PC-9 (cell line): ENCODE results near the gene WTIP. TPM values are rescaled to one million over a fixed set of nuclear protein-coding genes. Genes with fewer than 3 reads are reported as not detected.

ENCODE experiments used
- BruUV-seq: library from RNA; stranded (reverse); fragments of 400-500 nt; replicated peaks from 2 replicates; lab custom pipeline; 2021; lab: Mats Ljungman, UMichigan
- CTCF ChIA-PET: fragments of 300-600 bp; sonication (Branson Sonifier 250); formaldehyde crosslinking; loops from one replicate; lab custom pipeline; 2022; ENCODE audit warnings: antibody characterized with exemption; lab: Charles Lee
- POLR2A ChIA-PET: fragments of 300-600 bp; sonication (Branson Sonifier 250); formaldehyde crosslinking; loops from one replicate; lab custom pipeline; 2022; ENCODE audit warnings: antibody characterized with exemption; ENCODE audit not compliant: unreplicated experiment; lab: Charles Lee
- DNase-seq, 2 experiments: peaks; one replicate each; pipeline versions ENCODE4 v3.0.0 to v3.0.0-alpha.2; 2015 to 2022; ENCODE audit warnings: mixed read lengths in 1 of 2
- H2AFZ ChIP-seq: fragments of 200-600 bp; sonication (generic); 2 replicates; pipeline ENCODE4 v1.8.1; 2017; ENCODE audit warnings: antibody characterized with exemption
- H3F3A ChIP-seq: fragments of 200-600 bp; sonication (generic); 2 replicates; pipeline ENCODE4 v1.8.1; 2017; ENCODE audit warnings: antibody characterized with exemption, mild to moderate bottlenecking, low read depth; ENCODE audit not compliant: insufficient read depth
- H3K27ac ChIP-seq: fragments of 200-600 bp; sonication (generic); 2 replicates; pipeline ENCODE4 v1.6.1; 2016; ENCODE audit warnings: mixed run types
- H3K27me3 ChIP-seq: fragments of 200-600 bp; sonication (generic); 2 replicates; pipeline ENCODE4 v1.6.1; 2016; ENCODE audit warnings: low read depth, mixed run types; ENCODE audit not compliant: insufficient read depth
- H3K36me3 ChIP-seq: fragments of 200-600 bp; sonication (generic); 2 replicates; pipeline ENCODE4 v1.6.1; 2016; ENCODE audit warnings: low read depth, mixed run types
- H3K4me1 ChIP-seq: fragments of 200-600 bp; sonication (generic); replicated peaks from 2 replicates; pipeline ENCODE4 v1.6.1; 2016; ENCODE audit warnings: mixed run types; ENCODE audit not compliant: insufficient read depth
- H3K4me2 ChIP-seq: fragments of 200-600 bp; sonication (generic); 2 replicates; pipeline ENCODE4 v1.6.1; 2017; ENCODE audit warnings: mixed run types
- H3K4me3 ChIP-seq: fragments of 200-600 bp; sonication (generic); 2 replicates; pipeline ENCODE4 v1.6.1; 2016; ENCODE audit warnings: mixed run types
- H3K79me2 ChIP-seq: fragments of 200-600 bp; sonication (generic); 2 replicates; pipeline ENCODE4 v1.6.1; 2017; ENCODE audit warnings: low read depth, mixed run types
- H3K9me2 ChIP-seq: fragments of 200-600 bp; sonication (generic); 2 replicates; pipeline ENCODE4 v1.8.1; 2017; ENCODE audit warnings: mild to moderate bottlenecking; ENCODE audit not compliant: insufficient read depth
- H3K9me3 ChIP-seq: fragments of 200-600 bp; sonication (generic); 2 replicates; pipeline ENCODE4 v1.8.1; 2016; ENCODE audit warnings: low read depth; ENCODE audit not compliant: insufficient read depth
- H4K20me1 ChIP-seq: fragments of 200-600 bp; sonication (generic); 2 replicates; pipeline ENCODE4 v1.8.1; 2017; ENCODE audit not compliant: insufficient read depth
- EZH2 ChIP-seq: fragments of 200-600 bp; sonication (generic); IDR thresholded peaks from 2 replicates; pipeline ENCODE4 v1.8.0; 2017; ENCODE audit warnings: antibody characterized with exemption, low read depth
- intact Hi-C: fragments of 100-400 bp; cut with micrococcal nuclease; formaldehyde crosslinking; loops from one replicate; pipeline ENCODE4 v1.10.0; 2022; ENCODE audit not compliant: unreplicated experiment
- total RNA-seq: library from RNA; stranded (reverse); gene quantifications from 2 replicates; pipeline ENCODE4 v1.2.3, GENCODE V29; 2021
- TF ChIP-seq, protein P1 (sequence below): fragments of 200-600 bp; sonication (generic); conservative IDR thresholded peaks from 2 replicates; pipeline ENCODE4 v1.6.1; 2017; ENCODE audit warnings: mixed run types, antibody characterized with exemption, mild to moderate bottlenecking, moderate library complexity

The WTIP gene
- total RNA-seq, 1 experiment from 2014 or later = 0.63 TPM

DNA sequence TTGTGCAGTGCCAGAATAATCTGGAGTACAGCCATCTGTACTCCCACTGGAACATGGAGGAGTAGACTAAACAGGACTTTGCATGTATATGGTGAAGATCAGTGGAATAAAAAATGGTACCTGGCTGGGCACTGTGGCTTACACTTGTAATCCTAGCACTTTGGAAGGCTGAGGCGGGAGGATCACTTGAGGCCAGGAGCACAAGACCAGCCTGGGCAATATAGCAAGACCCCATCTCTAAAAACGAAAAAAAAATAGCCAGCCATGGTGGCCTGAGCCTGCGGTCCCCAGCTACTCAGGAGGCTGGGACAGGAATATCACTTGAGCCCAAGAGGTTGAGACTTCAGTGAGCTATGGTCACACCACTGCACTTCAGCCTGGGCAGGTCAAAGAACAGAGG, 33.4 kb upstream of the WTIP start:
- peaks cover 63% of the 10 kb centered on the region for H3K36me3 ChIP-seq
- H4K20me1 ChIP-seq = peaks cover 12% of the 10 kb centered on the region
- H3K27ac ChIP-seq = no peak overlapping the region
- H3K27me3 ChIP-seq = no peaks in the 10 kb centered on the region
- intact Hi-C loops = no loop called here
- H3F3A ChIP-seq = peaks cover 12% of the 10 kb centered on the region; the same call in 1 of the 2 replicates
- no TSS peak for BruUV-seq
- DNase-seq = no peak
- no peak overlapping the region for H3K4me3 ChIP-seq
- no peaks in the 10 kb centered on the region for H3K9me2 ChIP-seq
- ChIA-PET POLR2A (no interaction called here), CTCF (no interaction called here)
- H3K9me3 ChIP-seq = no peaks in the 10 kb centered on the region
- no peak overlapping the region for H3K4me2 ChIP-seq
- TF ChIP-seq, protein P1, sequence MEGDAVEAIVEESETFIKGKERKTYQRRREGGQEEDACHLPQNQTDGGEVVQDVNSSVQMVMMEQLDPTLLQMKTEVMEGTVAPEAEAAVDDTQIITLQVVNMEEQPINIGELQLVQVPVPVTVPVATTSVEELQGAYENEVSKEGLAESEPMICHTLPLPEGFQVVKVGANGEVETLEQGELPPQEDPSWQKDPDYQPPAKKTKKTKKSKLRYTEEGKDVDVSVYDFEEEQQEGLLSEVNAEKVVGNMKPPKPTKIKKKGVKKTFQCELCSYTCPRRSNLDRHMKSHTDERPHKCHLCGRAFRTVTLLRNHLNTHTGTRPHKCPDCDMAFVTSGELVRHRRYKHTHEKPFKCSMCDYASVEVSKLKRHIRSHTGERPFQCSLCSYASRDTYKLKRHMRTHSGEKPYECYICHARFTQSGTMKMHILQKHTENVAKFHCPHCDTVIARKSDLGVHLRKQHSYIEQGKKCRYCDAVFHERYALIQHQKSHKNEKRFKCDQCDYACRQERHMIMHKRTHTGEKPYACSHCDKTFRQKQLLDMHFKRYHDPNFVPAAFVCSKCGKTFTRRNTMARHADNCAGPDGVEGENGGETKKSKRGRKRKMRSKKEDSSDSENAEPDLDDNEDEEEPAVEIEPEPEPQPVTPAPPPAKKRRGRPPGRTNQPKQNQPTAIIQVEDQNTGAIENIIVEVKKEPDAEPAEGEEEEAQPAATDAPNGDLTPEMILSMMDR = no peak
- TF ChIP-seq EZH2 = no peak
- H3K4me1 ChIP-seq = no peaks in the 10 kb centered on the region
- H3K79me2 ChIP-seq = no peaks in the 10 kb centered on the region
- no peak overlapping the region for H2AFZ ChIP-seq

DNA sequence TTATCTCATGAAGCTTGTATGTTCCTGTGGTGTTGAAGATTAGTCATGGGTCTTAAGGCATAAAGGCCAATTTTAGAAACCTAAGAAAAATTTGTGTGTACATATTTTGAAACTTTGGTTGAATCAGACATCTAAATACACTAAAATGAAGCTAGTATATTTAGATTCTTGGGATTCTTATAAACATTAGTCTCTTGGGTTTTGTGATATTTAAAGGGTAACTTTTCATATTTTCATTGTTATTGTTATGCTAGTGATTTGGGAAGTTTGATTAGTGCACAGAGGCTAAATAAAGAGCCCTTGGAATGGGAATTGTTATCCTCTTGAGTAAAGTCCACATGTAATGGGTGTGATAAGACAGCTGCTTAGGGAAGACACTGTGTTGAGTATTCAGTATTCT, 28.8 kb upstream of the WTIP start:
- no peaks in the 10 kb centered on the region for H3K9me3 ChIP-seq
- intact Hi-C loops = no loop called here
- H3K4me1 ChIP-seq = 0 out of 2 replicates have a peak, but pooled peaks cover 3% of the 10 kb centered on the region
- H3K4me3 ChIP-seq = no peak overlapping the region
- no peaks in the 10 kb centered on the region for H3K9me2 ChIP-seq
- H3K4me2 ChIP-seq = no peak overlapping the region
- no peak overlapping the region for H3K27ac ChIP-seq
- no peak overlapping the region for H2AFZ ChIP-seq
- H3F3A ChIP-seq = peaks cover 16% of the 10 kb centered on the region; the same call in 1 of the 2 replicates
- DNase-seq = no peak
- H3K79me2 ChIP-seq = peaks cover 4% of the 10 kb centered on the region; the same call in 1 of the 2 replicates
- H3K36me3 ChIP-seq = peaks cover 49% of the 10 kb centered on the region
- ChIA-PET CTCF (no interaction called here), POLR2A (no interaction called here)
- TF ChIP-seq, protein P1 = no peak
- TF ChIP-seq EZH2 = no peak
- H3K27me3 ChIP-seq = no peaks in the 10 kb centered on the region
- peaks cover 27% of the 10 kb centered on the region for H4K20me1 ChIP-seq
- BruUV-seq = no TSS peak

DNA sequence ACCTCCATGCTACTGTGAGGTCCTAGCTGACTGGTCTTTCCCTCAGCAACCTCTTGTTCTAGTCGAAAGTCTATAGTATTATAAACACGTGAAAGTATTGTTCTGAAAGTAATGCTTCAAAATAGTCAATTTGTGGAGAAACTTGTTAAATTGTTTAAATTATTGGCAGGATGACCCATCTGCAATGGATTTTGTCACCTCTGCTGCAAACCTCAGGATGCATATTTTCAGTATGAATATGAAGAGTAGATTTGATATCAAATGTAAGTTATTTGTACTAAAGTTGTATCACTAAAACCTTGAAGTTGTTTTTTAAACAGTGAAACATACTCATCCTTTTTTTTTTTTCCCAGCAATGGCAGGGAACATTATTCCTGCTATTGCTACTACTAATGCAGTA, 27.5 kb upstream of the WTIP start:
- ChIA-PET POLR2A (no interaction called here), CTCF (no interaction called here)
- H2AFZ ChIP-seq = no peak overlapping the region
- H3K4me2 ChIP-seq = no peak overlapping the region
- TF ChIP-seq, protein P1 = no peak
- no peak for TF ChIP-seq EZH2
- DNase-seq = no peak
- no peak overlapping the region for H3K27ac ChIP-seq
- no peaks in the 10 kb centered on the region for H3K9me2 ChIP-seq
- H3K27me3 ChIP-seq = no peaks in the 10 kb centered on the region
- no peaks in the 10 kb centered on the region for H3K9me3 ChIP-seq
- H3K36me3 ChIP-seq = peaks cover 50% of the 10 kb centered on the region
- peaks cover 11% of the 10 kb centered on the region for H3K4me1 ChIP-seq
- peaks cover 32% of the 10 kb centered on the region for H4K20me1 ChIP-seq
- no peak overlapping the region for H3K4me3 ChIP-seq
- intact Hi-C loops = no loop called here
- no TSS peak for BruUV-seq
- peaks cover 4% of the 10 kb centered on the region; the same call in 1 of the 2 replicates for H3K79me2 ChIP-seq
- H3F3A ChIP-seq = peaks cover 23% of the 10 kb centered on the region; the same call in 1 of the 2 replicates
